ENCODE results near the gene DDX51.

DNA sequence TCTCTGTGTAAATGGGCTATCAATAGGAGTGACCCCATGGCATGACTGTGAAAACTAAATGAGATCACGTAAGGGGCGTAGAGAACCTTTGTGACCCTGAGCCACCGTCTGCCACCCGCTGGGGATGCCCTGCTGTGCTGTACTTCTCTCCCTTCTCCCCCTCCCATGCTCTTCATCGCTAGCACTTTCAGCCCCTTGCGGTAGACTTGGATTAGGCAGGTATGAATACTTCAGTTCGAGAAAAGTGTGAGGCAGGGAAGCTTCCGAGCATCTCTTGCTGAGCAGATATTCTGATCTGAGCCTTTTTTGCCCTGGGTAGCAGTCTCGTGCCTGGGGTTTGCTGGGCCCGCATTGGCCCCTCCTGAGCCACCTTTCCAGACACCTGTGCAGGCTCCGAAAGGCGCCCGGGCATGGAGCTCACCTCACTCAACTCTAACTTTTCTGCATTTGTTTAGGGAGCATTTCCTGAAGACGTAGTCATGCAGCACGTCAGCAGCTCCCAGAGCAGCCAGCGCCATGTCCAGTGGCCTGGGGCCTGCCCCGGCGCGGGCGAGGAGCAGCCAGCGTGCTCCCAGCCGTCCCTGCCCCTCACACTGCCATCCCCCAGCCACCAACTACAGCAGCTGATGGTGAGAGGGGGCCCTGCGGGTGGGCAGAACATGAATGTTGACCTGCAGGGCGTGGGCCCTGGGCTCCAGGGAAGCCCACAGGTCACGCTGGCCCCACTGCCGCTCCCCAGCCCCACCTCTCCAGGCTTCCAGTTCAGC is 40.4 kb downstream of the DDX51 start:
- TF ChIP-seq, protein P1, sequence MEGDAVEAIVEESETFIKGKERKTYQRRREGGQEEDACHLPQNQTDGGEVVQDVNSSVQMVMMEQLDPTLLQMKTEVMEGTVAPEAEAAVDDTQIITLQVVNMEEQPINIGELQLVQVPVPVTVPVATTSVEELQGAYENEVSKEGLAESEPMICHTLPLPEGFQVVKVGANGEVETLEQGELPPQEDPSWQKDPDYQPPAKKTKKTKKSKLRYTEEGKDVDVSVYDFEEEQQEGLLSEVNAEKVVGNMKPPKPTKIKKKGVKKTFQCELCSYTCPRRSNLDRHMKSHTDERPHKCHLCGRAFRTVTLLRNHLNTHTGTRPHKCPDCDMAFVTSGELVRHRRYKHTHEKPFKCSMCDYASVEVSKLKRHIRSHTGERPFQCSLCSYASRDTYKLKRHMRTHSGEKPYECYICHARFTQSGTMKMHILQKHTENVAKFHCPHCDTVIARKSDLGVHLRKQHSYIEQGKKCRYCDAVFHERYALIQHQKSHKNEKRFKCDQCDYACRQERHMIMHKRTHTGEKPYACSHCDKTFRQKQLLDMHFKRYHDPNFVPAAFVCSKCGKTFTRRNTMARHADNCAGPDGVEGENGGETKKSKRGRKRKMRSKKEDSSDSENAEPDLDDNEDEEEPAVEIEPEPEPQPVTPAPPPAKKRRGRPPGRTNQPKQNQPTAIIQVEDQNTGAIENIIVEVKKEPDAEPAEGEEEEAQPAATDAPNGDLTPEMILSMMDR (IDR thresholded peaks at IDR 0.05): no peak
- no peak for TF ChIP-seq EZH2 (IDR thresholded peaks at IDR 0.05; ENCODE audit: borderline replicate concordance, insufficient read depth, low read depth, low read length, poor library complexity, severe bottlenecking)

Data from B cell (primary cell).